ENCODE data around the gene PTGFRN.

Gene PTGFRN

DNA sequence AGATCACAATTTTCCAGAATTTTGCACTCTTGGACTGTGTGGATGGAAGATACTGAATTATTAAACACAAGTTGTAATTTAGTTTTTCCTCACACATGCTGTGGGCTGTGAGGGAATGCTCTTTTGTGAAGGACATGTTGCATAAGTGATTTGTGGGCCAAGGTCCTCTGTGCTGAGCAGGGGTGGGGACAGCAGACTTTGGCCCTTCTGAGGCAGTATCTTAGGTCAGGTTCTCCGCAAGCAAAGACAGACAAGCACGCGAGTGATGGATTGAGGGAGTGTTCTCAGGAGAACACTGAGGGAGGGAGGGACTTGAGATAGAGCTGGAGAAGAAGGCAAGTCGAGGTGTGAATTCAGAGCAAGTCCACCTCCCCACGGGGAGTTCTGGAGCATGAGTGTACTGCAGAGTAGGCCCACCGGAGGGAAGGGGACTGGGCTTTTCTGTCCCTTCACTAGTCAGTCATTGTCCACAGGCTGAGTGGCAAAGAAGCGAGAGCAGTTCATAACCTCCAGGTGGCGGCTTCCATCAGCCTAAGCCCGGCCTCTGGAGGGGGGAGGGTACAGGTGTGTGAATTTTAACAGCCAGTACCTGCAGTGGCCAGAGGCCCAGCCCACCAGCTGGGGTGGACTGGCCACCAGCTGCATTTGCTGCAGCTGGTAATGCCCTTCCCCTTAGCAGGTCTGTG, 72.7 kb downstream of the PTGFRN start:
- no peak for DNase-seq

DNA sequence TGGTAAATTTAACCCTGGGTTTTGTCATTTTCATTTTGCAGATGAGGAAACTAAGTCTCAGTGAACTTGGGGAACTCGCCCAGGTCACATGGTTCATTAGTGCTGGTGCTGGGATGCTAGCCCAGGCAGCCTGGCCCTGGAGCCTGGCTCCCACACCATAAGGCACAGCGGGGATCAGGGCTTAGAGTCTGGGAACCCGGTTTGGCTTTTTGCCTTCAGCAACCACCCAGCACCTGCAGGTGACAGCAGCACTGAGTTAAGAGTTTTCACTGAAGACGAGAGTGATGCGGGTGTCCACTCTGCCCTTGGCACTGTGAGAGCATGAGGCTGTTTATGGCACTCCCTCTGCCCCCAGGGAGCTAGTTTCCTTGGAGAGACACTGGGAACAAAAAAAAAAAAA, 73.4 kb downstream of the PTGFRN start:
- DNase-seq: no peak

DNA sequence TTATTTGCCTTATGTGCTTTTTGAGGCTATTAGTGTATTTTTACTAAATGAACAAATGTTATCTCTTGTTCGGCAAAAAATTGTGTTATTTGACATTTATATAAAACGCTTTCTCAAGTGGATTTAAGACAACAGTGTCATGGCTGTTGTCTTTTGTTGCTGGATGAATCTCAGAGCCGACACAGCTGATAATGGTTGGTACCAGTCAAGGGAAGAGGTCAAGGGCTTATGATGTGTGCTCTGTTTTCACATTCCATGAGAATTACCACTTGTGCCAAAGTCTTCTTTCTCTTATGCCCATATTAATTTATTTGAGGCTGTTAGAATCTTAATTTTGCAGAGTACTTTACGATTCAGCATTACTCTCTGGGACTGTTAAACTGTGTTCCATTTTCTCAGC, 74.0 kb downstream of the PTGFRN start:
- no peak for DNase-seq

DNA sequence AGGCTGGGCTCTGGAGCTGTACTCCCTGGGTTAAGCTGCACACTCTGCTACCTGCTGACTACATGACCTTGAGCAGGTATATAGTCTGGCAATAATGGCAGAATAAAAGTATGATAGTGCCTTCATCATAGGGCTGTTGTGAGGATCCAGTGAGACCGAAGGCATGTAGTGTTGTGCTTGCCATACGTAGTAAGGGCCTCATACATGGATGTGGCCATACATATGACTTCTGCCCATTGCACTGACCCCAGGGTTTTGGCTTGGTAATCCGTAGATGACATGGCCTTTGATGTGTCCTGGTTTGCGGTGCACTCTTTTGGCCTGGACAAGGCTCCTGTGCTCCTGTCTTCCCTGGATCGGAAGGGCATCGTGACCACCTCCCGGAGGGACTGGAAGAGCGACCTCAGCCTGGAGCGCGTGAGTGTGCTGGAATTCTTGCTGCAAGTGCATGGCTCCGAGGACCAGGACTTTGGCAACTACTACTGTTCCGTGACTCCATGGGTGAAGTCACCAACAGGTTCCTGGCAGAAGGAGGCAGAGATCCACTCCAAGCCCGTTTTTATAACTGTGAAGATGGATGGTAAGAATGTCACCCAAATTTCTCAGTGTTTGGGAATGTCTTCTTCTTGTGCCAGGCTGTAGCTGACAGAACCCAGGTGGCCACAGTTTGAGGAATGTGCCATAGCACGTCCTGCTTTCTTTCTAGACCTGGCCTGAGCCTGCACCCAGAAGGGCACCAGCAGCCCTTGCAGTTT, 74.9 kb downstream of the PTGFRN start:
- DNase-seq: no peak

DNA sequence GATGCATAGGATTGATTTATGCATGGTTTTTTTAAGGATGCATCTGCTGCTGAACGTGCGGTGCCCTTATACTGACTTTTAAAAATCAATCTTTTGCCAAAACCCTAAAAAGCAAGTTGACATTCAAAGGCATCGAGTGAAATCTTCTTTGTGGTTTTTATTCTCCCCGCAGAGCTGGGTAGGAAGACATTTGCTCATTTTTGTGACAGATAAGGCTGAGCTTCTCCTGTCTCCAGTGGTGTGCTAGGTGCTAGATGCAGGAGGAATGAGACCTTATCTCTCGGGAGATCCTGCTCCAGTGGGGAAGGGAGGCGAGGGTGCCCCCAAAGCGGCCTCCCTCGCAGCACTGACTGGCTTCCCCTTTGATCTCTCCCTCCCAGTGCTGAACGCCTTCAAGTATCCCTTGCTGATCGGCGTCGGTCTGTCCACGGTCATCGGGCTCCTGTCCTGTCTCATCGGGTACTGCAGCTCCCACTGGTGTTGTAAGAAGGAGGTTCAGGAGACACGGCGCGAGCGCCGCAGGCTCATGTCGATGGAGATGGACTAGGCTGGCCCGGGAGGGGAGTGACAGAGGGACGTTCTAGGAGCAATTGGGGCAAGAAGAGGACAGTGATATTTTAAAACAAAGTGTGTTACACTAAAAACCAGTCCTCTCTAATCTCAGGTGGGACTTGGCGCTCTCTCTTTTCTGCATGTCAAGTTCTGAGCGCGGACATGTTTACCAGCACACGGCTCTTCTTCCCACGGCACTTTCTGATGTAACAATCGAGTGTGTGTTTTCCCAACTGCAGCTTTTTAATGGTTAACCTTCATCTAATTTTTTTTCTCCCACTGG, 76.9 kb downstream of the PTGFRN start:
- no peak for DNase-seq

DNA sequence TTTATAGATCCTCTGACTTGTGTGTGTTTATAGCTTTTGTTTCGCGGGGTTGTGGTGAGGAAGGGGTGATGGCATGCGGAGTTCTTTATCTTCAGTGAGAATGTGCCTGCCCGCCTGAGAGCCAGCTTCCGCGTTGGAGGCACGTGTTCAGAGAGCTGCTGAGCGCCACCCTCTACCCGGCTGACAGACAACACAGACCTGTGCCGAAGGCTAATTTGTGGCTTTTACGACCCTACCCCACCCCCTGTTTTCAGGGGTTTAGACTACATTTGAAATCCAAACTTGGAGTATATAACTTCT, 77.5 kb downstream of the PTGFRN start:
- no peak for DNase-seq

DNA sequence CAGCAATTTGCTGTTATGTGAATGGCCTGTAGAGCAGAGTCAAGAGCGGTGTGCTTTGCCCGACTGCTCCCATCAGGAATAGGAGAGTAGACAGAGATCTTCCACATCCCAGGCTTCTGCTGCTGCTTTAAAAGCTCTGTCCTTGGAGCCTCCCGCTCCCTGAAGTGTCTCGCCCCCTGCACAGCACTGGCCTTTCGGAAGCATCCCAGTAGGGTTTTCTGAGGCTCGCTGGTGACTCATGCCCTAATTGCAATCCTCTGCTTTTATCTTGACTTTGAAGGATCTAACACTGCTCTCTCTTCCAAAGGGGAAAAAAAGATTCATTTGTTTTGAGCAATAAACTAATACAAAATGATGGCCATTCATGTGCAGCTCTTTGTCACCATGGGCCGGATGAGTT, 78.5 kb downstream of the PTGFRN start:
- DNase-seq: no peak

DNA sequence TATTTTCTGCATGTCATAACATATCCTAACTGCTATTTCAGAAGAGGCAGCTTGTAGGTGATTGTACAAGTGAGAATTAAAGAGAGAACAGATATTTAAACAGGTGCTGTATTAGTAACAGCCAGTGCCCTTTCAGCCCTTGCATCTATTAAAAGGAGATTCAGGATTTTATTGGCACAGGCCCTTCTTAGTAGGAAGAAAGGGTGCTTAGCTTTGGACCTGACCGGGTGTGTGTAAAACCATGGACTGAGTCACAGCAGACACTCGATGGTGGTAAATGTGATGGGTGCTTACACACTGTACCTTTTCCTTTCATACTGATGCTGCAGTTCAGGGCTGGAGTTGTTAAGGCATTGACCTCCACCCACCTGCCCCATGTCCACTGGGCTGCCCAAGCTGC, 79.2 kb downstream of the PTGFRN start:
- DNase-seq: no peak

DNA sequence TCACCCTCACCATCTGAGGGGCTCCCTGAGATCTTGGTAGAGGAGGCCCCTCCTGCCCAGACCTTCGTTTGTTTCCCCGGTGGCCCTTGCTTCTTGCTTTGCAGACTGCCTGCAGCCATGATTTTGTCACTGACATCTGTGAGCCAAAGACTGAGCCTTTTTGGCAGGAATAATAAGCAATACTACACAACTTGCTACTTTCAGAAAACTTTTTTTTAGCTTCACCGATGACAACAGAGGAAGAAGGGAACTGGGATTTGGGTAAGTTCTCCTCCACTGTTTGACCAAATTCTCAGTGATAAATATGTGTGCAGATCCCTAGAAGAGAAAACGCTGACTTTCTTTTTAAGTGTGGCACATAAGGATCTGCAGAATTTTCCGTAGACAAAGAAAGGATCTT, 80.1 kb downstream of the PTGFRN start:
- DNase-seq: no peak

DNA sequence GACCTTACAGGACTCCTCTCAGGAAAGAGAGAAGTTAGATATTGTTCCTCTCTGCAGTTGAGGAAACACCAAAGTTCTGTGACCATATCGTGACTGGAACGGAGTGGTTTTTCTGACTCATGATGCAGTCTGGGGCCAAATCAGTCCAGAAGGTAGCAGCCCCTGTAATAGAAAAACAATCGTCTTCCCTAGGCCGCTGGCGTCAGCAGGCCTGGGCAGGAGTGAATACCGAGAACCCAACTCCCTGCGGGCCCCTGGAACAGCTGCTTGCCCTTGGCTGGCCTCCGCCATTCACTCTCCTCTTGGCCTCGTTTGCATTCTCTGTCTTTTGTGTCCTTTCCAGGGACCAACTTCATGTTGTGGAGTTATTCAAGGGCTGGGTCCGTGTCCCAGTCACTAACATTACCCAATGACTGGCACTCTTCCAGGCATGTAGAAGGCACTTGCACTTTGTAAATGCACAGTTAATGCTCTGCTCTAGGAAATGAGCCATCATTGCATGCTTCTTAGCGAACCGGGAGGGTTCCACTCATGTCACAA, 81.0 kb downstream of the PTGFRN start:
- no peak for DNase-seq

DNA sequence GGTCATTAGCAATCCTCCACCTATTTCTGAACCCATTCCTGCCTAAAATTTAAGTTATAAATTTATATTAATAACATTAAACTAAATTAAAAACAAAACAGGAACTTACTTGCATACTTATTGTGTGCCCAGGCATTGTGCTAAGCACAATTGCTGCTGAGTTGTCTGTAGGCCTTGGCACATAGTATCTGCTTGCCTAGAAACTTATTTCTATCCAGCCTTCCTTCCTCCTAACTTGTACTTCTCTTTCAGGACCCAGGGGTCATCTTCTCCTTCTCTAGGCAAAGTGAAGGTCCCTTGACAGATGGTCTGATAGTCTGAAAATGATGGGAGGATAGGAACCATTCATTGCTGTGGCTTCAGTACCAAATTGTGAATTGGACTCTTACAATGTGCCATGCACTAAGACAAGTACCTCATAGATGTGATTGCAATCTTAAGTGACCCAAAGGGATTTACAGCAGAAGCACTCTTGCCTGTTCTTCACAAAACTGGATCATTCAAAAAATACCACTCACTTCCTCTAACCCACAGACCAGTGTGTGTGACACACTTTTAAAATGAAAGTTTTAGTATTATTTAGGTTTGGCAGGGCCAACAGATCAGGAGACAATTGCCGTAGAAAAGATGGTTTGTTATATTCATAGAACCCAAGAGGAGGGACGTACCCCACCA, 81.6 kb downstream of the PTGFRN start:
- no peak for DNase-seq

DNA sequence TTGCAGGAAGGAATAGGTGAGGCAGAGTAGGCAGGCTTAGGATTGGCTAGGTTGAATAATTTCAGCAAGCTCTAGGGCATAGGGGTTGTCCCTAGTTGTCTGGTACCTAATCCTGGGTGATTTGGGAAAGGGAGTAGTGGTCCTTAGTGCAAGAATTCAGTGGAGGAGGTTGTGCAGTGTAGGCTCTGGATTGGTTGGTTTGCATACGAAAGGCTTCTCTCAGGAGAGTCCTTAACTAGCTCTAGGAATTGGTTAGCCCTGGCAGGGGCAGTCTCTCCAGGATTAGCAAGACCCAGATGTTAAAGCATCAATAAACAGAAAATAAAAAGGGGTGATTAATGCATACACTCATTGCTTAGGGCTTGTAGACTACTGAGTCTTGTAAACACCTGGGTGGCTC, 82.2 kb downstream of the PTGFRN start:
- no peak for DNase-seq

DNA sequence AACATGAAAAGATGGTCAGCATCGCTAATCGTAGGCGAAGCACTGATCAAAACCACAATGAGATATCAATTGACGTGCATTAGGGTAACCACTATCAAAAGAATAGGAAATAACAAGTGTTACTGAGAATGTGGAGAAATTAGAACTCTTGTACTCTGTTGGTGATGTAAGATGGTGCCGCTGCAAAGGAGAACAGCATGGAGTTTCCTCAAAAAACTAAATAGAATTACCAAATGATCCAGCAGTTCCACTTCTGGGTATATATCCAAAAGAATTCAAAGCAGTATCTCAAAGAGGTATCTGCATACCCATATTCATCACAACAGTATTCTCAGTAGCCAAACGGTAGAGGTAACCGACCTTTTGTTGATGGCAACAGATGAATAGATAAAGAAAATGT, 83.6 kb downstream of the PTGFRN start:
- DNase-seq: no peak

DNA sequence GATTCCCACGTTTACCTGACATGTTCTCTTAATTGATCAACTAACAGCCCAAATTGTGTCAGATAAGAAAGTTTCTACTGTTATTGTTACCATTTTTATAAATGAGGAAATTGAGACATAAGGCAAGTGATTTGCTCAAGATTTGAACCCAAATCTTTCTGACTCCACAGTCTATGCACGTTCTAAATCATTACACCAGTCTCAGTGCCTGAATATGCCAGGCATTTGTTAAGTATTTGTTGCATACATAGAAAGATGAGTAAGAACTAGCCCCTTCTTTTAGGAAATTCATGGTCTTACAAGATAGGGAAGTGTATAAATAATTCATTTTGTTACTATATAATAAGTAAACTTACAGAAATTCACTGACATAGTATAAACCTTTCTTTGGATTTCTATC, 84.7 kb downstream of the PTGFRN start:
- no peak for DNase-seq

DNA sequence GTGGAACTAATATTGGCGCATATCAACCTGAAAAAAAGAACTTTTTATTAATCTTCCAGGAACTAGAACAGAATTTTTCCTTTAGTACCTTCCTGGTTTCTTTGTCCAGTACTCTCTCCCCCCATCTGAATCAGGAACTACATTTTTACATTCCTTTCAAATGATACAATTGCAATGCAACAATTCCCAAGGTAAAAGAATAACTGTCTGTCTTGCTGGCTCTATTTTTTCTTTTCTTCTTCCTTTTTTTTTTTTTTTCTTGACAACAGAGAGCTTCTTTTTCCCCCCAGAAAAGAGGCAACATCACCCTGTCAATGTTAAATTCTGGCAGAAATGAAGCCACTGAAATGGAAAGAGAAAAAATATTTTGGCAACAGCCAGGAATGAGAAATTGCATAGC, 87.3 kb downstream of the PTGFRN start:
- DNase-seq: no peak

DNA sequence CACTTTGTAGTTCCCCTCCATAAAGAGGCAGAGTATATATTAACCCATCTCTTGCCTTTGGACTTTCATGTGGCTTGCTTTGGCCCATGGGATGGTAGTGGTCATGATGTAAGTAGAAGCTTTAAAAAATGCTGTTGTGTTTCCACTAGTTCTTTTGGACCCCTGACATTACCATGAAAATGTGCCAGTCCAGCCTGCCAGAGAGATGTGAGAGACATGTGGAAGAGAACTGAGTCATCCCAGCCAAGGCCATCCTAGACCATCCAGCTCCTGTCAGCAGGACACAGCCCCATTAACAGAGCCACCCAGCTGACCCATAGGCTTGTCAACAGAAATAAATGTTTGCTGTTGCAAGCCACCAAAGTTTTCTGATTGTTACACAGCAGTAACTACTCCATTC, 87.9 kb downstream of the PTGFRN start:
- DNase-seq: no peak

DNA sequence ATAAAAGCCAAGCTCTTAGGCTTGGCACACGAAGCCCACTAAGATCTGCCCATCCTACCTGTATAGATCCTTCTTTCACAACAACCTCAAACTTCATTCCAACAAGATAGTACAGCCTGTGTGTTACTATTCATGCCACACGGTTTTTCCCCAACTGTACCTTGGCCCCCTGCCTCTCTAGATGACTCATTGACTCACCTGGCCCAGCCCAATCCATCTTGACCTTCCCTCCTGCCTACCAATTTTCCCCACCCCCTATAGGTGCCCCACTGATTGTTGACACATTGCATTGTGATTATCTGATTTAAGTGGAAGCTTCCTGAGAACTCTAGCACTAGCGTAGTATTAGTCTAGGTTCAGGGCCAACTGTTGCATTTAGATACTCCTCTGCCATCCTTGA, 89.9 kb downstream of the PTGFRN start:
- DNase-seq: no peak

DNA sequence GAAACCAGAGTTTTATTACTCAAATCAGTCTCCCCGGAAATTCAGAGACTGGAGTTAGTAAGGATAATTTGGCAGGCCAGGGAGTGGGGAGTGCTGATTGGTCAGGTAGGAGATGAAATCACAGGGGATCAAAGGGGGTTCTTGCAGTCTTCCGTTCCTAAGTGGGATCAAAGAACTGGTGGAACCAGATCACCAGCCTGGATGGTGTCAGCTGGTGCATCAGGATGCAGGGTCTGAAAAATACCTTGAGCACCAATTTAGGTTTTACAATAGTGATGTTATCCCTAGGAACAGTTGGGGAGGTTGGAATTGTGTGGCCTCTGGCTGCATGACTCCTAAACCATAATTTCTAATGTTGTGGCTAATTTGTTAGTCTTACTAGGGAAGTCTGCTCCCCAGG, 90.4 kb downstream of the PTGFRN start:
- DNase-seq: no peak

DNA sequence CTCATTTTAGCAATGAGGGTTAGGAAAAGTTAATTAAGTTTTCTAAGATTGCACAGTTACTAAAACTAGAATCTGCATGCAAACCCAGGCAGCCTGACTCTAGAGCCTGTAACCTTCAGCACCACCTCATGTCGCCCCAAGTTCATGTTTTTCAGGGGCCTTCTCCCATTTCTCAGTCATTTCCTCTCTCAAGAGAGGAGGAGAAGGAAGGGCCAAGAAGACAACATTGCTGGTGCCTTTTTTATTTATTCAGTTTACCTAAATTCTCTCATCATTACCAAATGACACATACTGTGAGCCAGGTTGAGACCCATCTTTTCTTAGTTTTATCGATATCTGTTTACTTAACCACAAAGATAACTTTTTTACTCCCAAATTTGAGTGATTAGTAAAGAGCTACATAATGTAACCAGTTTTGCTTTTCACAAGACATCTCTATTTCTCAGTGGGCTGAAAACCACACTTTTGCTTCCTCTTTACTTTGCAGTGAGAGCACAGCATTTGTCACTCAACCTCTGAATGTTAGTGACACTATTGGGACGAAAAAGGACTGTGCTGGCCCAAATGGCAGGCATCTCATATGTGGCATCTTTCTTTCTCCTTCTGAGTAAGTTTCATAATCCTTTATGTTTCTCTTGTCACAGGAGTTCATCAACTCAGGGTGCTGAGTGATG, 91.7 kb downstream of the PTGFRN start, which contains the start of gene CD101:
Gene CD101, plus strand, starts transcription at position 507 of the 674 bp plus-strand sequence. Its CDS starts 58 bp downstream, at position 565.
- no peak for DNase-seq

DNA sequence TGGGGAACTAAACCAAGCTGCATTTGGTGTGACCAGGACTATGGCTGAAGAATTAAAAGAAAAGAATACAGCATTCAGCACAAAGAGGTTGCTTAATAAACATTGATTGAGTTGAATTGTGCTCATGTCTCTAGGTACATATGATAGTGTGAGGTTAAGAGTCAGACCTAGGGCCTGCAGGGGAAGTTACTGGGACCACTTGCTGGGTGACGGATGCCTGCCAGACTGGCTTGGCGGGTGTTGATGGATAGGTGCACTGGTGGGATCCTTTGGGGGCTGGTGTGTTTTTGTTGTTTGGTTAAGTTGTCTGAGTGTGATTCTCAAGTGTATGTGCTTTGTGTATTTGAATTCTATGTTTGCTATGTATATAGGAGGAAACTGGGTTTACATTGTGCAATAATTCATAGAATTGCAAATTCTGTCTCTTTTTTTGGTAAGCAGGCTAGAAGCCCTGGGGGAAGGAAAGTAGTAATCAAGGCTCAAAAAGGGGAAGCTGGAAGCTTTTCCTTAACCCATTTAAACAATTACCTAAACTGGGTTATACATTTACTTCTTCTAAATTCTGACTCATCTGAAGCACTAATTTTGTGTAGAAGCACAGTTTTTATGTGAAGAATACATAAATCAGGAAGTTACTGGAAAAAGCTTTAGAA, 93.6 kb downstream of the PTGFRN start:
- DNase-seq: no peak

DNA sequence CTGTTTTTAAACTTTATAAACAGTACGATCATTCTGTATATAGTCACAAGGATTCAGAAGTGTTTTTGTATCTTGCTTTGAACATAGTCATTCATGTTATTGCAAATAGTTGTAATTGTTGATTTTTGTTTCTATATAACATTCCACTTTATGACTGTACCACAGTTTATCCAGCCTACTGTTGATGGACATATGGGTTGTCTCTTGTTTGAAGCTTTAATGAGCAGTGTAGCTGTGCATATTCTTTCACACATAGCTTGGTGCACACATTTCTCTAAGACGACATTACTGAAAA, 98.0 kb downstream of the PTGFRN start:
- DNase-seq: no peak

DNA sequence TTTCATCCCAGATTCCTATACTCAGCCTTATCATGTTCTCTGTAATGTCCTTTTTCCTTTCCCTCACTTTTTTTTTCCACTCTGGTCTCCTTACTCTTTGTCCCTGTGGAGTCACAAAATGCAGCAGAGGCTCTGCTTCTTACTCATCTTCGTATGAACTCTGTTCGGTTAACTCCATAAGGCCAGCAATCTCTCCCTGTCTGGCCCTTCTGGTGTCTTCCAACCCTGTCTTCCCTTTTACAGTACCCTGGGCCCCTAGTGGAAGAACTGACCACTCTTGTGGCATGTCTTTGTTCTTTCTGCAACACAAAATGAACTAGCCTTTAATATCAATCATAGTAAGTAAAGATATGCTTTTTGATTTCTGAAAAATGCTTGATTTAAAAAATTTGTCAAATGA, 98.9 kb downstream of the PTGFRN start:
- DNase-seq: no peak

All from SHP77 (cell line).